Esophagus squamous epithelium (tissue), 5 donors: ENCODE results near the gene TIMP2. TPM values are rescaled to one million over a fixed set of nuclear protein-coding genes. Genes with fewer than 3 reads are reported as not detected.
A peak's percentile ranks its signal among the peaks of the same experiment; 100 is the strongest.

Source experiments
- DNase-seq: peaks from one replicate; lab custom pipeline; 2025; lab: John Stamatoyannopoulos, UW
- H3K27ac ChIP-seq, 4 donors: fragments of 200-600 bp; sonication (generic); one replicate each; pipeline ENCODE4 v1.5.1; 2016 to 2019; ENCODE audit warnings: mild to moderate bottlenecking in 1 of 4
- H3K27me3 ChIP-seq, 4 donors: fragments of 200-600 bp; sonication (generic); 1 replicate in 3 of 4; 2 replicates in 1 of 4; pipeline versions ENCODE4 v1.5.1 to v1.6.0; 2017 to 2021; ENCODE audit warnings: antibody characterized with exemption in 1 of 4
- H3K36me3 ChIP-seq, 3 donors: fragments of 200-600 bp; sonication (generic); one replicate each; pipeline ENCODE4 v1.5.1; 2016 to 2019
- H3K4me1 ChIP-seq, 3 donors: fragments of 200-600 bp; sonication (generic); one replicate each; pipeline ENCODE4 v1.5.1; 2017 to 2019
- H3K4me3 ChIP-seq, 4 donors: fragments of 200-600 bp; sonication (generic); 1 replicate in 3 of 4; 2 replicates in 1 of 4; pipeline ENCODE4 v1.5.1; 2016 to 2019; ENCODE audit warnings: mild to moderate bottlenecking in 2 of 4, moderate library complexity in 1 of 4
- H3K9me3 ChIP-seq, 3 donors: fragments of 200-600 bp; sonication (generic); one replicate each; pipeline ENCODE4 v1.5.1; 2016 to 2019
- POLR2A ChIP-seq, 4 donors: fragments of 450-650 bp; IDR thresholded peaks; one replicate each; pipeline ENCODE4 v1.6.1; 2017; ENCODE audit warnings: antibody characterized with exemption in 4 of 4, mild to moderate bottlenecking in 4 of 4, moderate library complexity in 3 of 4
- WGBS, 2 donors: methylation state at CpG; one replicate each; pipeline ENCODE4 v1.1.5; 2018; 5-methylcytosine and 5-hydroxymethylcytosine counted together
- intact Hi-C: fragments of 100-400 bp; cut with DNase I; formaldehyde crosslinking; loops from one replicate; pipeline ENCODE4 v1.15.0; 2022
- total RNA-seq, 4 donors: library from RNA; depleted of rRNA; stranded (reverse); fragments of >200 nt; gene quantifications; one replicate each; pipeline ENCODE4 v1.1.0, GENCODE V29; 2016
- TF ChIP-seq, protein P1 (sequence below), 6 experiments: fragments of 450-650 bp in 4 of 6; fragments of 200-600 bp in 2 of 6; sonication (generic) in 2 of 6; IDR thresholded peaks; one replicate each; pipeline ENCODE4 v1.5.1; 2016 to 2019; ENCODE audit warnings: antibody characterized with exemption in 6 of 6, mild to moderate bottlenecking in 4 of 6, moderate library complexity in 4 of 6
- donor health status: DM: yes; HTN: yes; CAD: no.

Gene TIMP2
- total RNA-seq, 4 donors from 2014 or later, result 6.1 to 154 (median 28.2) TPM

DNA sequence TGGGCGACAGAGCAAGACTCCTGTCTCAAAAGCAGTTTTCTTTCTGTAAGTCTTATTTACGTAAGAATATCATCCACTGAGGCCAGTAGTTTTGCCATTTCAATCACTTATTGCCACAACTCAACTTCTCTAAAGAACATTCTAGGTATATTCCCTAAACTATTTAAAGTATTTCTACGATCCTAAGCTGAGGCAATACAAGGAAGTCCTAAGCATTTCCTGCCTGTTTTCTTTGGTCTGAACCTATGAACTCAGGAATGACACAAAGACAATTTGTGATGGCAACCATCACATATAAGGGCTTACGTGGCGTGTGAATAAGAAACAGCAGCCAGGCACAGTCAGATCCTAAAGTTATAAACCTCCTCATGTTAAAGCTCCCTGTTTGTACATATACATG is 98.8 kb downstream of the TIMP2 start:
- Histone ChIP-seq H3K36me3 (peaks cover 19 to 100% (median 33%) of the 10 kb centered on the region in 3 donors), H3K4me3 (no peak overlapping the region), H3K27me3 (no peaks in the 10 kb centered on the region), H3K27ac (peak overlapping the region in 1 of 4 donors; percentile 55), H3K4me1 (no peaks in the 10 kb centered on the region), H3K9me3 (no peaks in the 10 kb centered on the region)
- no peak for DNase-seq
- intact Hi-C loops, result no loop called here
- TF ChIP-seq, protein P1, sequence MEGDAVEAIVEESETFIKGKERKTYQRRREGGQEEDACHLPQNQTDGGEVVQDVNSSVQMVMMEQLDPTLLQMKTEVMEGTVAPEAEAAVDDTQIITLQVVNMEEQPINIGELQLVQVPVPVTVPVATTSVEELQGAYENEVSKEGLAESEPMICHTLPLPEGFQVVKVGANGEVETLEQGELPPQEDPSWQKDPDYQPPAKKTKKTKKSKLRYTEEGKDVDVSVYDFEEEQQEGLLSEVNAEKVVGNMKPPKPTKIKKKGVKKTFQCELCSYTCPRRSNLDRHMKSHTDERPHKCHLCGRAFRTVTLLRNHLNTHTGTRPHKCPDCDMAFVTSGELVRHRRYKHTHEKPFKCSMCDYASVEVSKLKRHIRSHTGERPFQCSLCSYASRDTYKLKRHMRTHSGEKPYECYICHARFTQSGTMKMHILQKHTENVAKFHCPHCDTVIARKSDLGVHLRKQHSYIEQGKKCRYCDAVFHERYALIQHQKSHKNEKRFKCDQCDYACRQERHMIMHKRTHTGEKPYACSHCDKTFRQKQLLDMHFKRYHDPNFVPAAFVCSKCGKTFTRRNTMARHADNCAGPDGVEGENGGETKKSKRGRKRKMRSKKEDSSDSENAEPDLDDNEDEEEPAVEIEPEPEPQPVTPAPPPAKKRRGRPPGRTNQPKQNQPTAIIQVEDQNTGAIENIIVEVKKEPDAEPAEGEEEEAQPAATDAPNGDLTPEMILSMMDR (IDR thresholded peaks at IDR 0.05), result no peak
- TF ChIP-seq POLR2A (IDR thresholded peaks at IDR 0.05), result no peak
- WGBS, 2 donors, result 78 to 89% methylated on average over 5 of the region's 5 CpGs

DNA sequence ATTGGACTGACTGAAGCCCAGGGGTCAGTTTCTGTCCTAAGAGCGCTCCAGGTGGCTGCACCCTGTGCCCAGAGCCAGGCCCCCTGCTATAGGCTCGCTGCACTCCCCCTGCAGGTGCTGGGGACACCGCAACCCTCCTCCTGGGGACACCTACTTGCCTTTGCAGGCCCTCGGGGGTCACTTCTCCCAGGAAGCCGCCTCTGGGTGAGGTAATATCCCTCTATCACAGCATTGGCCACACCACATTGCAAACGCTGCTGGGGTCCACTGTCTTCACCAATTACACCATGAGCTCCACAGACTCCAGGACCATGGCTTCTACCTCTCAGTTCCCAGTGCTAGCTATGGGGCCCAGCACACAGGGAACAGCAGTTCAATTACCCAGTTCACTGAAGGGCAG is 99.5 kb downstream of the TIMP2 start:
- Histone ChIP-seq H3K4me3 (no peak overlapping the region), H3K27ac (no peak overlapping the region), H3K9me3 (no peaks in the 10 kb centered on the region), H3K4me1 (no peaks in the 10 kb centered on the region), H3K36me3 (peaks cover 23 to 100% (median 33%) of the 10 kb centered on the region in 3 donors), H3K27me3 (no peaks in the 10 kb centered on the region)
- TF ChIP-seq, protein P1 (IDR thresholded peaks at IDR 0.05), result no peak
- TF ChIP-seq POLR2A (IDR thresholded peaks at IDR 0.05), result no peak
- WGBS, 2 donors, result 100% methylated on average over 2 of the region's 6 CpGs
- DNase-seq, result no peak
- intact Hi-C loops, result no loop called here

DNA sequence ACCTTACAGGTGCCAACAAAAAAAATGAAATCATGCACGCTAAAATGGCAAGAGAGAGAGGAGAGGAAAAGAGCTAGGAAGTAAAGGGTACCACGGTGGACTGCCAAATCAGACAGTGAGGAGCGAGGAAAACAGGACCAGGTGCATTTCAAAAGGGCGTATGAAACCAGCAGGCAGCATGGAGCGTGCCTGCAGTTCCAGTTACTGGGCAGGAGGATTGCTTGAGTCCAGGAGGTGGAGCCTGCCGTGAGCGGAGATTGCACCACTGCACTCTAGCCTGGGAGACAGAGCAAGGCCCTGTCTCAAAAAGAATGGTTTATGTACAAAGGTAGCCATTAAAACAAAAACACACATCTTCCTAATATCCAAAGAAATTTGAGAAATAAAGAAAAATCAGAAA is 100.9 kb downstream of the TIMP2 start:
- Histone ChIP-seq H3K9me3 (no peaks in the 10 kb centered on the region), H3K4me1 (peaks cover 0 to 6% (median 0%) of the 10 kb centered on the region in 3 donors), H3K36me3 (peaks cover 28 to 100% (median 28%) of the 10 kb centered on the region in 3 donors), H3K27ac (no peak overlapping the region), H3K27me3 (no peaks in the 10 kb centered on the region), H3K4me3 (no peak overlapping the region)
- TF ChIP-seq, protein P1 (IDR thresholded peaks at IDR 0.05), result no peak
- TF ChIP-seq POLR2A (IDR thresholded peaks at IDR 0.05), result no peak
- DNase-seq, result no peak
- intact Hi-C loops, result no loop called here
- 89 to 93% methylated on average over 7 of the region's 7 CpGs for WGBS, 2 donors

DNA sequence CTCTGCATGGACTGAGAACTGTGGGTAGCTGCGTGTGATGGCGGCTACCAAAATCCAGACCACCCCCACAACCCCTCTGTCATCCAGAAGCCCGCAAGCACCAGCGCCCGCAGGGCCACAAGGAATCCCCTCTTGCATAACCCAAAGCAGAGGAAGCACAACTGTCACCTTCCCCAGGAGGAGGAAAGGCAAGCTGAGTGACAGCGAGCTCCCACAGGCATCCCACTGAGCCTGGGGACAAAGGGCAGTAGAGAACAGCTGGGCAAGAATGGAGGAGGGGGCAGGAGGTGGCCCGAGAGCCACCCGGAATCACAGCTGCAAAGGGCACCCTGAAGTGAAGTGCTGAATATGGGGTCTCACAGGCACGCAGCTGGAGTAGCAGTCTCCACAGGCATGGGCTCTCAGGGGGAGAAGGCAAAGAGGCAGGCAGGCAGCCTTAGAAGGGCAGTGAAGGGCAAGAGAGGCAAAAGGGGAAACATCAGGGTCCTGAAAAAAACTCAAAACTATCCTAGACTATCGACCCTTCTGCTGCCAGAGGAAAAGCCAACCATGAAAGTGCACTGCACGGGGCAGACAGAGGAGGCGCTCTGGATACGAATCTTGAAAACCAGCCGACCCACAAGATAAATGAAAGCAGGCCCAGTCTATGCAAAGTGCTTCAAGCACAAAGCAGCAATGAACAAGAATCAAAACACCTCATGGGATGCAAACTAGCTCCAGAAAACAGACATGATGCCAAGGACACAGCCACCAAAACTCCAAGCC is 101.7 kb downstream of the TIMP2 start:
- TF ChIP-seq, protein P1 (IDR thresholded peaks at IDR 0.05), result no peak
- no peak for TF ChIP-seq POLR2A (IDR thresholded peaks at IDR 0.05)
- peaks cover 29 to 100% (median 33%) of the 10 kb centered on the region in 3 donors for H3K36me3 ChIP-seq
- peaks cover 0 to 10% (median 0%) of the 10 kb centered on the region in 3 donors for H3K4me1 ChIP-seq
- no peak overlapping the region for H3K27ac ChIP-seq
- intact Hi-C loops, result no loop called here
- H3K27me3 ChIP-seq, result no peaks in the 10 kb centered on the region
- no peak overlapping the region for H3K4me3 ChIP-seq
- no peak for DNase-seq
- no peaks in the 10 kb centered on the region for H3K9me3 ChIP-seq
- 81 to 85% methylated on average over 9 to 13 of the region's 14 CpGs for WGBS, 2 donors

DNA sequence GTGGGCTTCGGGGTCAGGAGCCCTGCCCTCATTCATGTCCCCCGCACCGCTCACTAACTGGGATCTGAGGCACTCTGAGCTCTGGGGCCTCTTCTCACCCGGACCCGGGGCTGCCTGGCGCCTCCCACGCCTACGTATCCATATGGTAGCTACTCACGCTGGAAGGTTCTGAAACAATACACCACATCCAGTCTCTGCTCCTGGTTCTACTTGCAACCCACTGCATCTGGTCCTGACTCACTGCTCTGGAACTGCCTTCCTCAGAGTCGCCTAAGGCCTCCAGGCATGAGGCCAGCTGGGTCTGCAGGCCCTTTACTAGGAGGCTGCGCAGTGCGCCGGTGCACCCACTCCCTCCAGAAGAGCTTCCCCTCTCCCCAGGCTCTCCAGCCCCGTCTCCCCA is 102.6 kb downstream of the TIMP2 start:
- WGBS, 2 donors, result 85 to 86% methylated on average over 4 to 14 of the region's 14 CpGs
- no peaks in the 10 kb centered on the region for H3K9me3 ChIP-seq
- TF ChIP-seq POLR2A (IDR thresholded peaks at IDR 0.05), result no peak
- TF ChIP-seq, protein P1 (IDR thresholded peaks at IDR 0.05), result no peak
- DNase-seq, result no peak
- intact Hi-C loops, result no loop called here
- H3K4me3 ChIP-seq, result no peak overlapping the region
- H3K4me1 ChIP-seq, result peaks cover 0 to 19% (median 0%) of the 10 kb centered on the region in 3 donors
- no peak overlapping the region for H3K27ac ChIP-seq
- no peaks in the 10 kb centered on the region for H3K27me3 ChIP-seq
- peaks cover 35 to 100% (median 38%) of the 10 kb centered on the region in 3 donors for H3K36me3 ChIP-seq
